Neuronal stem cell (in vitro differentiated cells): Measurements from ENCODE around the gene RPTN.

Source experiments
- DNase-seq: peaks from one replicate; pipeline ENCODE4 v3.0.0-alpha.2; 2013; ENCODE audit warnings: low spot score
- H2AFZ ChIP-seq: one replicate; pipeline ENCODE4 v1.6.1; 2013; ENCODE audit warnings: mild to moderate bottlenecking, low read length, inconsistent platforms
- H2AK5ac ChIP-seq: 2 replicates; pipeline ENCODE4 v1.6.1; 2013; ENCODE audit warnings: low read depth, mild to moderate bottlenecking, inconsistent platforms, low read length, moderate library complexity, mixed read lengths
- H2BK120ac ChIP-seq: 2 replicates; pipeline ENCODE4 v1.6.1; 2013; ENCODE audit warnings: low read depth, mild to moderate bottlenecking, inconsistent platforms, low read length, moderate library complexity, mixed read lengths
- H2BK12ac ChIP-seq: one replicate; pipeline ENCODE4 v1.6.1; 2013; ENCODE audit warnings: low read length, inconsistent platforms
- H2BK15ac ChIP-seq: 2 replicates; pipeline ENCODE4 v1.6.1; 2013; ENCODE audit warnings: mild to moderate bottlenecking, low read length, inconsistent platforms, mixed read lengths
- H2BK5ac ChIP-seq: one replicate; pipeline ENCODE4 v1.6.1; 2013; ENCODE audit warnings: inconsistent platforms, mild to moderate bottlenecking, low read length, moderate library complexity
- H3K14ac ChIP-seq: one replicate; pipeline ENCODE4 v1.6.1; 2013; ENCODE audit warnings: low read length, inconsistent platforms
- H3K18ac ChIP-seq: 2 replicates; pipeline ENCODE4 v1.6.1; 2013; ENCODE audit warnings: low read length, inconsistent platforms
- H3K23ac ChIP-seq: 2 replicates; pipeline ENCODE4 v1.6.1; 2013; ENCODE audit warnings: low read depth, mild to moderate bottlenecking, mixed read lengths, low read length, inconsistent platforms; ENCODE audit not compliant: poor library complexity
- H3K27ac ChIP-seq: replicated peaks from 3 replicates; pipeline ENCODE4 v1.5.1; 2013; ENCODE audit warnings: low read length, inconsistent platforms
- H3K27me3 ChIP-seq, 3 experiments: 2 replicates each; pipeline ENCODE4 v1.6.1; 2013; ENCODE audit warnings: low read length in 3 of 3, mild to moderate bottlenecking in 2 of 3, inconsistent platforms in 1 of 3, low read depth in 1 of 3, mixed read lengths in 1 of 3, moderate library complexity in 1 of 3; ENCODE audit not compliant: control insufficient read depth in 3 of 3, insufficient read depth in 3 of 3
- H3K36me3 ChIP-seq, 2 donors: replicated peaks in 1 of 2; 2 replicates each; pipeline ENCODE4 v1.6.1; 2013; ENCODE audit warnings: low read length in 2 of 2; ENCODE audit not compliant: control insufficient read depth in 2 of 2, insufficient read depth in 2 of 2
- H3K4ac ChIP-seq: 2 replicates; pipeline ENCODE4 v1.6.1; 2013; ENCODE audit warnings: inconsistent platforms, mild to moderate bottlenecking, low read length, moderate library complexity
- H3K4me1 ChIP-seq, 2 donors: 1 replicate in 1 of 2; 2 replicates in 1 of 2; pipeline ENCODE4 v1.6.1; 2013; ENCODE audit warnings: low read length in 2 of 2, low read depth in 1 of 2; ENCODE audit not compliant: control insufficient read depth in 2 of 2, insufficient read depth in 1 of 2
- H3K4me2 ChIP-seq: one replicate; pipeline ENCODE4 v1.6.1; 2013; ENCODE audit warnings: mild to moderate bottlenecking, low read length, inconsistent platforms; ENCODE audit not compliant: insufficient read depth, poor library complexity, severe bottlenecking
- H3K4me3 ChIP-seq, 2 donors: 2 replicates each; pipeline ENCODE4 v1.5.1; 2013; ENCODE audit warnings: low read length in 2 of 2, mild to moderate bottlenecking in 2 of 2, inconsistent platforms in 1 of 2, moderate library complexity in 1 of 2
- H3K79me1 ChIP-seq: one replicate; pipeline ENCODE4 v1.6.1; 2013; ENCODE audit warnings: low read depth, mild to moderate bottlenecking, inconsistent platforms, low read length, moderate library complexity
- H3K9ac ChIP-seq: one replicate; pipeline ENCODE4 v1.6.1; 2013; ENCODE audit warnings: mild to moderate bottlenecking, low read depth, low read length, inconsistent platforms; ENCODE audit not compliant: poor library complexity
- H3K9me3 ChIP-seq, 2 donors: replicated peaks in 1 of 2; 2 replicates each; pipeline versions ENCODE3 to v1.6.1; 2013; ENCODE audit warnings: low read length in 2 of 2, mild to moderate bottlenecking in 2 of 2, inconsistent platforms in 1 of 2, low read depth in 1 of 2, mixed read lengths in 1 of 2, moderate library complexity in 1 of 2; ENCODE audit not compliant: control insufficient read depth in 2 of 2, insufficient read depth in 1 of 2
- H4K8ac ChIP-seq: one replicate; pipeline ENCODE4 v1.6.1; 2013; ENCODE audit warnings: low read depth, mild to moderate bottlenecking, inconsistent platforms, low read length, moderate library complexity
- H4K91ac ChIP-seq: one replicate; pipeline ENCODE4 v1.6.1; 2013; ENCODE audit warnings: low read length, low read depth, mild to moderate bottlenecking, inconsistent platforms; ENCODE audit not compliant: poor library complexity
- WGBS, 2 donors: extraction: QIAGEN DNeasy Blood & Tissue Kit; methylation state at CpG; one replicate each; pipeline ENCODE4 v1.1.7; 2013; ENCODE audit warnings: missing lambda C conversion rate in 2 of 2, mixed read lengths in 1 of 2; ENCODE audit not compliant: insufficient read length in 2 of 2, insufficient replicate concordance in 1 of 2; ENCODE audit errors: extremely low coverage in 2 of 2; 5-methylcytosine and 5-hydroxymethylcytosine counted together

The RPTN gene

DNA sequence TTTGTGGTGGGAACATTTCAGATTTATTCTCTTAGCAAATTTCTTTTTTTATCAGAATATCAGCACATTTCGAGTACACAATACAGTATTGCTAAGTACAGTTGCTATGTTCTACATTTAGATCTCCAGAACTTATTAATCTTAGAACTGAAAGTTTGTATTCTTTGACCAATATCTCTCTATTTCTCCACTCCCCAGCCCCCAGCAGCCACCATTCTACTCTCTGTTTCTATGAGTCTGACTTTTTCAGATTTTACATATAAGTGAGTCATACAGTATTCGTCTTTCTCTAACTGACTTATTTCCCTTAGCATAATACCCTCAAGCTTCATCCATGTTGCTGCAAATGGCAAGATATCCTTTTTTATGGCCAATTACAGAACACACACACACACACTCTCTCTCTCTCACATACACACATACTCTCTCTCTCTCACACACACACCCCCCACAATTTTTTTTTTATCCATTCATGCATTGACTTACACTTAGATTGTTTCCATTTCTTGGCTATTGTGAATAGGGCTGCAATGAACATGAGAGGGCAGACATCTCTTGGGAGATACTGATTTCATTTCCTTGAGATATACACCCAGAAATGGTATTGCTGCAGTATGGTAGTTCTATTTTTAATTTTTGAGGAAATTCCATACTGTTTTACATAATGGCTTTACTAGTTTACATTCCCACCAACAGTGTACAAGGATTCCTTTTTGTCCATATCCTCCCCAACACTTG, 15.7 kb downstream of the RPTN start:
- H3K4me3 ChIP-seq = no peak overlapping the region
- H3K4me2 ChIP-seq = no peak overlapping the region
- H3K27ac ChIP-seq = no peak overlapping the region
- no peaks in the 10 kb centered on the region for H3K27me3 ChIP-seq
- no peaks in the 10 kb centered on the region for H3K36me3 ChIP-seq
- H3K14ac ChIP-seq = no peak overlapping the region
- no peaks in the 10 kb centered on the region for H3K79me1 ChIP-seq
- no peak overlapping the region for H2AK5ac ChIP-seq
- H2BK15ac ChIP-seq = no peak overlapping the region
- no peak overlapping the region for H2BK5ac ChIP-seq
- no peak overlapping the region for H3K9ac ChIP-seq
- H3K9me3 ChIP-seq = peaks cover 5 to 7% of the 10 kb centered on the region in 2 donors
- H3K4ac ChIP-seq = no peak overlapping the region
- no peaks in the 10 kb centered on the region for H3K4me1 ChIP-seq
- H2BK12ac ChIP-seq = no peak overlapping the region
- H2AFZ ChIP-seq = no peak overlapping the region
- H3K23ac ChIP-seq = no peak overlapping the region
- no peak overlapping the region for H2BK120ac ChIP-seq
- no peak overlapping the region for H4K91ac ChIP-seq
- H4K8ac ChIP-seq = no peak overlapping the region
- no peak for DNase-seq
- H3K18ac ChIP-seq = no peak overlapping the region
- WGBS, 2 donors = no CpG with 5 or more reads among the region's 2 CpGs

- Histone ChIP-seq H2BK12ac (no peak overlapping the region), H3K18ac (no peak overlapping the region), H3K79me1 (no peaks in the 10 kb centered on the region), H3K27ac (no peak overlapping the region), H3K4me3 (no peak overlapping the region), H3K27me3 (no peaks in the 10 kb centered on the region), H2BK5ac (no peak overlapping the region), H2AK5ac (no peak overlapping the region), H3K9me3 (peaks cover 0 to 2% of the 10 kb centered on the region in 2 donors), H3K4me1 (no peaks in the 10 kb centered on the region), H2AFZ (no peak overlapping the region), H3K23ac (no peak overlapping the region), H3K4ac (no peak overlapping the region), H3K9ac (no peak overlapping the region), H3K14ac (no peak overlapping the region), H4K8ac (no peak overlapping the region), H2BK15ac (no peak overlapping the region), H2BK120ac (no peak overlapping the region), H3K4me2 (no peak overlapping the region), H3K36me3 (no peaks in the 10 kb centered on the region), H4K91ac (no peak overlapping the region)
- peak; percentile 3 for DNase-seq
- WGBS, 2 donors = no CpG with 5 or more reads among the region's 1 CpG
These were observed 16.9 kb downstream of the RPTN start for GRCh38 chr1:152141971-152142584.

DNA sequence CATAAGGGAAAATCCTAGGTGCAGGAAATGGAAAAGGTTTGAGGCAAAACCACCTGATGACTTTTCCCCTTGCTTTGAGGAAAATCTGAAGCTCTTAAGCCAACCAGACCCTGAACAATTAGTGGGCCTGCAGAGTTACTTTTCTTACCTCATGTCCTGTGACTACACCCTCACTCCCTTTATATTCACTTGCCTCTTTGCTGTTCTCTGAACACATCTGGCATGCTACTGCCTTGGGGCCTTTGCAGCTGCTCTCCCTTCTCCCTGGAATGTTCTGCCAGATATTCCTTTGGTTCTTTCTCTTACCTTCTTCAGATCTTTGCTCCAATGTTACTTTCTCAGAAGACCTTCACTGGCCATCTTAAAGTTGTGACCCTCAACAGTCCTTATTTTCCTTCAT, 21.8 kb downstream of the RPTN start:
- H3K9me3 ChIP-seq = peaks cover 0 to 4% of the 10 kb centered on the region in 2 donors
- no peaks in the 10 kb centered on the region for H3K4me1 ChIP-seq
- no peak overlapping the region for H3K23ac ChIP-seq
- H3K4me3 ChIP-seq = no peak overlapping the region
- no peak overlapping the region for H3K14ac ChIP-seq
- no peak overlapping the region for H2BK120ac ChIP-seq
- no peak for DNase-seq
- no peaks in the 10 kb centered on the region for H3K79me1 ChIP-seq
- no peak overlapping the region for H3K9ac ChIP-seq
- no peak overlapping the region for H4K8ac ChIP-seq
- H2BK15ac ChIP-seq = no peak overlapping the region
- H2BK5ac ChIP-seq = no peak overlapping the region
- no peak overlapping the region for H3K18ac ChIP-seq
- H2BK12ac ChIP-seq = no peak overlapping the region
- no peak overlapping the region for H2AFZ ChIP-seq
- no peak overlapping the region for H3K4me2 ChIP-seq
- H4K91ac ChIP-seq = no peak overlapping the region
- H3K36me3 ChIP-seq = no peaks in the 10 kb centered on the region
- no peak overlapping the region for H3K27ac ChIP-seq
- H3K4ac ChIP-seq = no peak overlapping the region
- H2AK5ac ChIP-seq = no peak overlapping the region
- no peaks in the 10 kb centered on the region for H3K27me3 ChIP-seq

DNA sequence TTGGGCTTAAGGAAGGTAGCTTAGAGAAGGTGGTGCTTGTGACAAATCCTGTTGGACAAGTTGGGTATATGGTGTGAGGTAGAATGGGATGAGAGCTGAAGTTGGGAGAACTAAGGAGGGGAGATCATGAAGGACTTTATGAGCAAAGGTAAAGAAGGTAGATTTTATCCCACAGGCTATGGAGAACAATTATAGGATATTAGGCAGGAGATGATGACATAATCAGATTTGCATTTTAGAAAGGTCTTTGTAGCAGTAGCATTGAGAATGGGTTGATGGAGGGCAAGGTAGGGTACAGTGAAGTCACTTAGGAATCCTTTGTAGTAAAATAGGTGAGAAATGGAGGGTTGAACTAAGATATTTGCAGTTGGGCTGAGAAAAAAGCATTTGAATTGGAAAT, 28.8 kb downstream of the RPTN start:
- no peak overlapping the region for H2AK5ac ChIP-seq
- H2BK120ac ChIP-seq = no peak overlapping the region
- H2AFZ ChIP-seq = no peak overlapping the region
- DNase-seq = no peak
- H3K36me3 ChIP-seq = no peaks in the 10 kb centered on the region
- no peak overlapping the region for H3K27ac ChIP-seq
- H3K4me2 ChIP-seq = no peak overlapping the region
- no peak overlapping the region for H3K18ac ChIP-seq
- H3K23ac ChIP-seq = no peak overlapping the region
- no peak overlapping the region for H2BK12ac ChIP-seq
- peaks cover 0 to 7% of the 10 kb centered on the region in 2 donors for H3K9me3 ChIP-seq
- H3K9ac ChIP-seq = no peak overlapping the region
- no peaks in the 10 kb centered on the region for H3K79me1 ChIP-seq
- H2BK15ac ChIP-seq = no peak overlapping the region
- no peak overlapping the region for H3K4ac ChIP-seq
- H4K8ac ChIP-seq = no peak overlapping the region
- no peak overlapping the region for H4K91ac ChIP-seq
- H3K4me1 ChIP-seq = no peaks in the 10 kb centered on the region
- H3K4me3 ChIP-seq = no peak overlapping the region
- peaks cover 0 to 8% (median 0%) of the 10 kb centered on the region in 3 experiments for H3K27me3 ChIP-seq
- no peak overlapping the region for H2BK5ac ChIP-seq
- H3K14ac ChIP-seq = no peak overlapping the region
